Testis (tissue), 3 donors: ENCODE measurements around the gene PLSCR1. TPM values are rescaled to one million over a fixed set of nuclear protein-coding genes. Genes with fewer than 3 reads are reported as not detected.

Source experiments
- DNase-seq: peaks from one replicate; pipeline ENCODE4 v3.0.0-alpha.2; 2019
- H3K27ac ChIP-seq, 2 donors: fragments of 200-600 bp; sonication (generic); one replicate each; pipeline ENCODE4 v1.5.1; 2019
- H3K27me3 ChIP-seq: fragments of 200-600 bp; sonication (generic); one replicate; pipeline ENCODE4 v1.5.1; 2019
- H3K36me3 ChIP-seq: fragments of 200-600 bp; sonication (generic); one replicate; pipeline ENCODE4 v1.5.1; 2017; ENCODE audit warnings: low read depth; ENCODE audit errors: missing control alignments
- H3K4me1 ChIP-seq: fragments of 200-600 bp; sonication (generic); one replicate; pipeline ENCODE4 v1.5.1; 2019
- H3K4me3 ChIP-seq, 2 donors: fragments of 200-600 bp; sonication (generic); one replicate each; pipeline ENCODE4 v1.5.1; 2017 to 2019
- H3K9me3 ChIP-seq: fragments of 200-600 bp; sonication (generic); one replicate; pipeline ENCODE4 v1.5.1; 2017
- CTCF ChIP-seq, 3 experiments: fragments of 450-650 bp in 2 of 3; fragments of 200-600 bp in 1 of 3; sonication (generic) in 1 of 3; IDR thresholded peaks; one replicate each; pipeline ENCODE4 v1.5.1; 2016 to 2019; ENCODE audit warnings: antibody characterized with exemption in 3 of 3, mild to moderate bottlenecking in 2 of 3, moderate library complexity in 1 of 3
- POLR2A ChIP-seq: fragments of 450-650 bp; IDR thresholded peaks from one replicate; pipeline ENCODE4 v1.6.1; 2017; ENCODE audit warnings: antibody characterized with exemption, mild to moderate bottlenecking, moderate library complexity
- WGBS, 2 donors: methylation state at CpG; one replicate each; pipeline ENCODE4 v1.1.5; 2018; 5-methylcytosine and 5-hydroxymethylcytosine counted together
- intact Hi-C: fragments of 100-400 bp; cut with DNase I; formaldehyde crosslinking; loops from one replicate; pipeline ENCODE4 v1.15.1; 2023; ENCODE audit warnings: low total_unique reads
- polyA plus RNA-seq: library from polyadenylated mRNA; stranded (reverse); fragments of 350-450 nt; fragmentation: Illumina TruSeq; extraction: RNeasy Lipid Tissue Mini Kit (QIAGEN cat#74804); gene quantifications from one replicate; pipeline ENCODE4 v1.2.3, GENCODE V29; 2014; ENCODE audit warnings: low read depth, low replicate concordance; ENCODE audit not compliant: insufficient read depth
- total RNA-seq, 2 donors: library from RNA; depleted of rRNA; stranded (reverse); fragments of >200 nt; gene quantifications; one replicate each; pipeline ENCODE4 v1.2.3, GENCODE V29; 2016

Gene PLSCR1
- total and polyA plus RNA-seq, 3 donors from 2014 or later, result 32.1 to 83.4 (median 46.9) TPM

DNA sequence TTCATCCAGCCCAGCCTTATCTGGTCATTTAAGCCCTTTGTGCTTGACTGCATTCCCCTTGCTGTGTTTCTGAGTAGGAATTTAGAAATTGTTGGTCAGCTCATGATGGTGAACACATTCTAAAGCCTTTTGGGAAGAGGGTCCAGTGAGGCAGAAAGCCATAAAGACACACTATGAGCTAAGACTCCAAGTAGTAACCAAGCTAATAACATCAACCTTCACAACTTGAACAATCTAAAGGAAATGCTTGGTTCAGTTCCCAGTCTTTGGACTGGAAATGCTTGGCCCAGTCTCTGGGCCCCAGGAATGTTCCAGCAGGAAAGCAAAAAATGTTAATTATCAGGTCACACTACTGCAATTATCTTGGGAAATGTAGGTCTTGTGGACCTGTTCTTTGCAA is 7.7 kb downstream of the PLSCR1 start:
- Histone ChIP-seq H3K27me3 (no peaks in the 10 kb centered on the region), H3K27ac (peak overlapping the region; percentile 32 to 48), H3K9me3 (no peaks in the 10 kb centered on the region), H3K36me3 (no peaks in the 10 kb centered on the region), H3K4me1 (peaks cover 41% of the 10 kb centered on the region), H3K4me3 (no peak overlapping the region)
- intact Hi-C loops, result no loop called here
- TF ChIP-seq CTCF (IDR thresholded peaks at IDR 0.05), result no peak
- TF ChIP-seq POLR2A, result no peak
- DNase-seq, result no peak

- Histone ChIP-seq H3K27ac (no peak overlapping the region), H3K36me3 (no peaks in the 10 kb centered on the region), H3K4me3 (no peak overlapping the region), H3K4me1 (peaks cover 10% of the 10 kb centered on the region), H3K9me3 (no peaks in the 10 kb centered on the region), H3K27me3 (no peaks in the 10 kb centered on the region)
- 29 to 41% methylated on average over 2 of the region's 2 CpGs for WGBS, 2 donors
- intact Hi-C loops, result no loop called here
- TF ChIP-seq CTCF (IDR thresholded peaks at IDR 0.05) (no peak), POLR2A (no peak)
- DNase-seq, result no peak
Measured at GRCh38 chr3:146532406-146532805, 12.0 kb downstream of the PLSCR1 start.

DNA sequence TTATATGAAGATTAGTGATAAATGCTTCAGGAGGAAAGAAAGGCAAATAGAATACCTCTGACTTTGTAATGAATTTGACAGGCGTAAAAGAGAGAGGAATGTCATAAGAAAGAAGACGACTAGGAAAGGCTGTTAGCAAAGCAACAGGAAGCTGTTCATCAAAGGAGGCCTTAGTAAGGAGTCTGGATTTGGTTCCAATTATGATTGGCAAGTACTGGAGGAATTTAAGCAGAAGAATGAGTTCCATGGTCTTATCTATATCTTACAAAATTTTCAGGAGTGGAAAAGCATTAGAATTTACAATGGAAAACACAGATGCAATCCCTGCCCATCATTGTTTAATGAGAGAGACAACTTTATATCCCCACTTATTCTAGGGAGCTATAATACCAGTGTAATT is 13.8 kb downstream of the PLSCR1 start:
- TF ChIP-seq POLR2A, result no peak
- TF ChIP-seq CTCF (IDR thresholded peaks at IDR 0.05), result no peak
- Histone ChIP-seq H3K27me3 (no peaks in the 10 kb centered on the region), H3K36me3 (no peaks in the 10 kb centered on the region), H3K9me3 (no peaks in the 10 kb centered on the region), H3K4me3 (no peak overlapping the region), H3K27ac (no peak overlapping the region), H3K4me1 (no peaks in the 10 kb centered on the region)
- DNase-seq, result no peak
- 60 to 75% methylated on average over 2 of the region's 2 CpGs for WGBS, 2 donors
- intact Hi-C loops, result no loop called here

DNA sequence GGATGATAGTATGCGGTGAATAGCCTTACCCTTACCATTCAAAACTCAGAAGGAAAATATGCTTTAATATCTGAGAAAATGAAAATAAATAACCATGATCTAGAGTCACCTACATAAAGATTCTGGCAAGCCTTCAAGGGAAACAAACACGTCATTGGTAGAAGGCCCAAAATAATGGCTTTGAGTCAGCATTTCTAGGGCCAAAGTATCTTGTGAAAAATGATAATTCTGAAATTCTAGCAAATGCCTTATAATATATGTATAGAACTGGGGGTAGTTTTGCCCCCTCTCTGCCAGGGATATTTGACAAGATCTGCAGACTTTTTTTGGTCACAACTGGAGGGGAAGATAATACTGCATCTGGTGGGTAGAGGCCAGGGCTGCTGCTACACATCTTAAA is 15.4 kb downstream of the PLSCR1 start:
- H3K27ac ChIP-seq, result no peak overlapping the region
- no peaks in the 10 kb centered on the region for H3K4me1 ChIP-seq
- no peaks in the 10 kb centered on the region for H3K9me3 ChIP-seq
- no peaks in the 10 kb centered on the region for H3K36me3 ChIP-seq
- 71 to 73% methylated on average over 2 of the region's 2 CpGs for WGBS, 2 donors
- no peaks in the 10 kb centered on the region for H3K27me3 ChIP-seq
- intact Hi-C loops, result no loop called here
- no peak overlapping the region for H3K4me3 ChIP-seq
- no peak for DNase-seq
- TF ChIP-seq CTCF (IDR thresholded peaks at IDR 0.05) (no peak), POLR2A (no peak)

GRCh38 chr3:146524961-146525360 is 19.4 kb downstream of the PLSCR1 start:
- intact Hi-C loops, result no loop called here
- Histone ChIP-seq H3K27ac (no peak overlapping the region), H3K36me3 (no peaks in the 10 kb centered on the region), H3K9me3 (no peaks in the 10 kb centered on the region), H3K27me3 (no peaks in the 10 kb centered on the region), H3K4me3 (no peak overlapping the region), H3K4me1 (no peaks in the 10 kb centered on the region)
- TF ChIP-seq CTCF (IDR thresholded peaks at IDR 0.05), result no peak
- TF ChIP-seq POLR2A, result no peak
- peak; percentile 47 for DNase-seq
- WGBS, 2 donors, result 26 to 34% methylated on average over 2 of the region's 2 CpGs
